Natural killer cell (primary cell): ENCODE measurements around the gene TMEM43. TPM values are rescaled to one million over a fixed set of nuclear protein-coding genes. Genes with fewer than 3 reads are reported as not detected.

ENCODE experiments used
- ATAC-seq, 3 donors: fragments of 150-1000 bp in 2 of 3; fragments of 200-7000 bp in 1 of 3; cut with Tn5 transposase; 1 replicate in 1 of 3; 2 replicates in 2 of 3; pipeline ENCODE4 v1.10.0; 2021; ENCODE audit warnings: mild to moderate bottlenecking in 2 of 3, moderate library complexity in 2 of 3
- DNase-seq, 2 donors: peaks; one replicate each; pipeline versions ENCODE4 v3.0.0 to v3.0.0-alpha.2; 2013 to 2021; ENCODE audit warnings: mixed read lengths in 1 of 2
- H3K27ac ChIP-seq: one replicate; pipeline ENCODE4 v1.5.1; 2013; ENCODE audit warnings: mild to moderate bottlenecking, low read length
- H3K27me3 ChIP-seq: one replicate; pipeline ENCODE4 v1.6.1; 2013; ENCODE audit warnings: low read length; ENCODE audit not compliant: control insufficient read depth, insufficient read depth
- H3K36me3 ChIP-seq: one replicate; pipeline ENCODE4 v1.6.1; 2013; ENCODE audit warnings: low read length; ENCODE audit not compliant: control insufficient read depth, insufficient read depth
- H3K4me1 ChIP-seq: one replicate; pipeline ENCODE4 v1.6.1; 2013; ENCODE audit warnings: low read length; ENCODE audit not compliant: control insufficient read depth, insufficient read depth
- H3K4me3 ChIP-seq: one replicate; pipeline ENCODE4 v1.5.1; 2013; ENCODE audit warnings: low read length
- H3K9me3 ChIP-seq: one replicate; pipeline ENCODE4 v1.6.1; 2013; ENCODE audit warnings: low read length; ENCODE audit not compliant: control insufficient read depth, insufficient read depth
- H3K27ac Mint-ChIP-seq, 2 donors: one replicate each; pipeline ENCODE4 v1.8.0; 2022; ENCODE audit warnings: mild to moderate bottlenecking in 2 of 2, mixed read lengths in 2 of 2, moderate library complexity in 1 of 2
- H3K27me3 Mint-ChIP-seq, 2 donors: one replicate each; pipeline ENCODE4 v1.8.0; 2022; ENCODE audit warnings: low read depth in 2 of 2, mixed read lengths in 2 of 2
- H3K36me3 Mint-ChIP-seq: one replicate; pipeline ENCODE4 v1.8.0; 2022; ENCODE audit warnings: mixed read lengths
- H3K4me1 Mint-ChIP-seq, 2 donors: one replicate each; pipeline ENCODE4 v1.8.0; 2022; ENCODE audit warnings: mixed read lengths in 2 of 2
- H3K4me3 Mint-ChIP-seq: one replicate; pipeline ENCODE4 v1.8.0; 2022; ENCODE audit warnings: mild to moderate bottlenecking, moderate library complexity, mixed read lengths
- H3K9me3 Mint-ChIP-seq, 2 donors: one replicate each; pipeline ENCODE4 v1.8.0; 2022; ENCODE audit warnings: mixed read lengths in 2 of 2
- CTCF ChIP-seq: fragments of 200-600 bp; IDR thresholded peaks from one replicate; pipeline ENCODE4 v1.8.0; 2022; ENCODE audit warnings: antibody characterized with exemption
- WGBS: methylation state at CpG from one replicate; pipeline ENCODE4 v1.1.7; 2013; ENCODE audit warnings: missing lambda C conversion rate; ENCODE audit not compliant: insufficient coverage; 5-methylcytosine and 5-hydroxymethylcytosine counted together
- intact Hi-C: fragments of 100-400 bp; cut with micrococcal nuclease; formaldehyde crosslinking; loops from one replicate; pipeline ENCODE4 v1.14.2; 2022
- total RNA-seq, 4 donors: library from RNA; stranded (reverse); fragments of 120-200 nt in 1 of 4; gene quantifications; one replicate each; pipeline versions ENCODE4 v1.2.3 to v1.2.4, GENCODE V29; 2013 to 2022

The TMEM43 gene
- total RNA-seq, 3 donors from 2014 or later (not counting 1 experiment from before 2014, with no cell fraction given), result 49.5 to 61.1 (median 54.1) TPM

- Mint-ChIP-seq H3K27ac (peak overlapping the region; percentile 92 to 93), H3K9me3 (no peaks in the 10 kb centered on the region), H3K27me3 (no peaks in the 10 kb centered on the region), H3K4me1 (peaks cover 50 to 54% of the 10 kb centered on the region in 2 donors), H3K4me3 (peak overlapping the region; percentile 96), H3K36me3 (peaks cover 8% of the 10 kb centered on the region)
- Histone ChIP-seq H3K27me3 (no peaks in the 10 kb centered on the region), H3K27ac (peak overlapping the region; percentile 91), H3K36me3 (peaks cover 14% of the 10 kb centered on the region), H3K4me1 (peaks cover 39% of the 10 kb centered on the region), H3K4me3 (peak overlapping the region; percentile 97), H3K9me3 (no peaks in the 10 kb centered on the region)
- intact Hi-C loops, result loop anchor here (1.0 kb wide), 2 partner anchors 54 to 229 kb away; partner anchors contain the start of genes LSM3 and XPC
- peak in 2 of 3 donors; percentile 41 to 43 for ATAC-seq
- DNase-seq, result peak in 1 of 2 donors; percentile 81
- TF ChIP-seq CTCF, result no peak
- under 1% methylated on average over 37 of the region's 37 CpGs for WGBS
Observed at GRCh38 chr3:14124223-14124614, 633 bp upstream of the TMEM43 start.

GRCh38 chr3:14125193-14126016 lies 553 bp downstream of the TMEM43 start:
- Mint-ChIP-seq H3K27ac (peak overlapping the region; percentile 92 to 93), H3K36me3 (peaks cover 8% of the 10 kb centered on the region), H3K27me3 (no peaks in the 10 kb centered on the region), H3K9me3 (no peaks in the 10 kb centered on the region), H3K4me1 (peaks cover 47 to 60% of the 10 kb centered on the region in 2 donors), H3K4me3 (peak overlapping the region; percentile 96)
- H3K27me3 ChIP-seq, result no peaks in the 10 kb centered on the region
- ATAC-seq (peak in 2 of 3 donors; percentile 28 to 52), DNase-seq (peak; percentile 49 to 70)
- WGBS, result under 1% methylated on average over 43 of the region's 44 CpGs
- peak overlapping the region; percentile 91 for H3K27ac ChIP-seq
- no peaks in the 10 kb centered on the region for H3K9me3 ChIP-seq
- peaks cover 39% of the 10 kb centered on the region for H3K4me1 ChIP-seq
- no peak for TF ChIP-seq CTCF
- H3K36me3 ChIP-seq, result peaks cover 24% of the 10 kb centered on the region
- intact Hi-C loops, result loop anchor here (1.0 kb wide), 2 partner anchors 17 to 91 kb away; no protein-coding TSS in a partner anchor
- peak overlapping the region; percentile 97 for H3K4me3 ChIP-seq

GRCh38 chr3:14126017-14126886 lies 1.4 kb downstream of the TMEM43 start:
- H3K27ac ChIP-seq, result no peak overlapping the region
- intact Hi-C loops, result no loop called here
- H3K36me3 ChIP-seq, result peaks cover 32% of the 10 kb centered on the region
- H3K27me3 ChIP-seq, result no peaks in the 10 kb centered on the region
- Mint-ChIP-seq H3K27me3 (no peaks in the 10 kb centered on the region), H3K4me1 (peaks cover 44 to 60% of the 10 kb centered on the region in 2 donors), H3K4me3 (peak overlapping the region; percentile 96), H3K27ac (peak overlapping the region; percentile 92 to 93), H3K9me3 (no peaks in the 10 kb centered on the region), H3K36me3 (peaks cover 9% of the 10 kb centered on the region)
- TF ChIP-seq CTCF, result no peak
- ATAC-seq (no peak), DNase-seq (no peak)
- peak overlapping the region; percentile 97 for H3K4me3 ChIP-seq
- no peaks in the 10 kb centered on the region for H3K9me3 ChIP-seq
- 75% methylated on average over 10 of the region's 11 CpGs for WGBS
- peaks cover 39% of the 10 kb centered on the region for H3K4me1 ChIP-seq
